NCI-H128 (cell line): Measurements from ENCODE around the gene ADRA2B.

Experiments used
- DNase-seq: peaks from one replicate; lab custom pipeline; 2025; ENCODE audit not compliant: unreplicated experiment; lab: John Stamatoyannopoulos, UW

ADRA2B gene

DNA sequence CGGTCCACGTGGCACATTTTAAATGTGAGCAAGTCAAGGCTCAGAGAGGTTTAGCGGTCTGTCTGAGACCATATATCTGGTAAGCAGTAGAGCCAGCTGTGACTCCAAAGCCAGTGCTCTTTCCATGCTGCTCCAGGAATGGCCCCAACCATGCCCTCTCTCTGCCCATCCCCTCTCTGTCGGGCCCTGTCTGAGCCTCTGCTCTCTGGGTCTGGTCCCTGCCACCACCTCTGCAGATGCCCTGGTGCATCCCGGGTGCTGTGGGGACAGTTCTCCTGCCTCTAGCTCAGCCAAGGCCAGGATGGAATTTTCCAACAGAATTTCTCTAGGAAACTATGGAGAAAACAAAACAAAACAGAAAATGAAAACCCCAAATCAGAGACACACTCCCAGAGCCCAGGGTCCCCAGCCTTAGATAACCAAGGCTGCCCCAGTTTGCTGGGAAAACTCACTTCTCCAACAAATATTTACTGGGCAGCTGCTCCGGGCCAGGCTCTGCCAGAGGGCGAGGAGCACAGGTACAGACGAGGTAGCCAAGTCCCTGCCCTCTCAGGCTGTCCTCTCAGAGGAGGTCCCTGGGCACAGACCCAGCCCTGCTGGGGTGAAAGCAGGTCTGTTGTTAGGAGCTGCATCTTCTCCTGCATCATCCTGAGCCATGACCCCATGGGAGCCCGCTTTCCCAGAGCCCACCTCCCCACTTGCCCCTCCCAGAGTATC, 9.2 kb downstream of the ADRA2B start:
- no peak for DNase-seq

DNA sequence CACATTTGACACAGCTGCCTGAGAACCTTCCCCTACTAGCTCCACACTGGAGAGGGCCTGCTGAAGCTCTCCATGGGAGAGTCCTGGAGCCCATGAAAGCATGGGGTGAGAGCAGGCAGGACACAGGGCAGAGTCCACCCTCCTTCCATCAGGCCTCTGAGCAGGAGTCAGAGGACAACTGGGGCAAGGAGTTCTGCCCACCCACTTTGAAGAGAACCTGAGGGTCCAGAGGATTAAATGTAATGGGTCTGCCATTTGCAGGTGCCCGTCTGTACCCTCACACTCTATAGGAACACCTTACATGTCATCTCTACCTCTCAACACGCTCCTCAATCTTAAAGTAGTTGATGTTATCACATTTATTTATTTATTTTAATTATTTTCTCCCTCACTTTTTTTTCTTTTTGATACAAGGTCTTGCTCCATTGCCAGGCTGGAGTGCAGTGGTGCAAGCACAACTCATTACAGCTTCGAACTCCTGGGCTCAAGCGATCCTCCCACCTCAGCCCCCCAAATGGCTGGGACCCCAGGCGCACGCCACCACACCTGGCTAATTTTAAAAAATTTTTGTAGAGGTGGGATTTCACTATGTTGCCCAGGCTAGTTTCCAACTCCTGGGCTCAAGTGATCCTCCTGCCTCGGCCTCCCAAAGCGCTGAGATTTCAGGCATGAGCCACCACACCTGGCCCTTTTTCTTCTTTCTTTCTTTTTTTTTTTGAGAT, 10.2 kb downstream of the ADRA2B start:
- no peak for DNase-seq

DNA sequence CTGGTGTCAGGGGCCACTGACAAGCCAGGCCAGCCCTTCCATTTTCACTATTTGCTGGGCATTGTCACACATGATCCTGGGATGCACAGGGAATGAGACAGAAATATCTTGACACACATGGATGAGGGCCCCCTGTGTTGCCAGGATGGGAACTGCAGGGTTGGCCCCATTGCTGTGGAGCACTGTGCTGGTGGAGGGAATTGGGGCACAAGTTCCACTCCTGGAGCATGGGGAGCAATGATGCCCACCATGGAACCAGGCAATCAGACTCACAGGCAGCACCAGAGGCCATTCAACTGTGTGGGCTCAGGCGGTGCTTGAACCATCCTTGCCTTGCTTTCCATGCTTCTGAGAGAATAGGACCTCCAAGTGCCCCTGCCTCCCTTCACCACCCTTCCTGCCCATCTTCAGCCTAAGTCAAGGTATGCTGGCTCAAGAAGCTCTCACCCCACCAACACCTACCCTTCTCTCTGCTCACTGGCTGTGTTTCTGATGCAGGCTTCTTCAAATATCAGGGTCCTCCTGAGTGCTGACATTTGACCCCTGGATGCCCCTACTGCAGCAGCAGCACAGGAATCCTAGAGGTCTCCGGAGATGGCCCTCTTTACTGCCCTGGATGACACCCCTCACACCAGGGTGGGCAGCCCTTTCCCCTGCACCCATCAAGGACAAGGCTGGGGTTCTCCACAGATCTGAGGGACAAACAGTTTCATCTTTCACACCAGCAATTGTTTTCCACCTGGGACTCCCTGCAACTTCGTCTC, 11.0 kb downstream of the ADRA2B start:
- DNase-seq = no peak

DNA sequence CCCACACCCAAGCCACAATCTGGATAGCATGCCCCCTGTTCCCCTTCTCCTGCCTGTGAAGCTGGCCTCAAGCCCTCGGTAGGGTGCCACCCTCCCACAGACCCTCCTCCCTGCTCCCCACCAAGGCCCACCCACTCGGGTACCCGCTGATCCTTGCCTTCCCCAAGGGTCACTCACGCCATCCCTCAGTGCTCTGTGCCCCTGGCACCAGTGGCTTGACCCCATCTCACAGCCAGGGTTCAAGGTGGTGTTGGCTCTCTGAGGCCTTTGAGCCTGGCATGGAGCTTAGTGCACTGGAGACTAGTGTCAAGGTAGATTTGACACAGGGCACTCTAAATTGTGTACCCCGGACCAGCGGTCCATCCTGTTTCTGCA, 11.9 kb downstream of the ADRA2B start:
- no peak for DNase-seq

DNA sequence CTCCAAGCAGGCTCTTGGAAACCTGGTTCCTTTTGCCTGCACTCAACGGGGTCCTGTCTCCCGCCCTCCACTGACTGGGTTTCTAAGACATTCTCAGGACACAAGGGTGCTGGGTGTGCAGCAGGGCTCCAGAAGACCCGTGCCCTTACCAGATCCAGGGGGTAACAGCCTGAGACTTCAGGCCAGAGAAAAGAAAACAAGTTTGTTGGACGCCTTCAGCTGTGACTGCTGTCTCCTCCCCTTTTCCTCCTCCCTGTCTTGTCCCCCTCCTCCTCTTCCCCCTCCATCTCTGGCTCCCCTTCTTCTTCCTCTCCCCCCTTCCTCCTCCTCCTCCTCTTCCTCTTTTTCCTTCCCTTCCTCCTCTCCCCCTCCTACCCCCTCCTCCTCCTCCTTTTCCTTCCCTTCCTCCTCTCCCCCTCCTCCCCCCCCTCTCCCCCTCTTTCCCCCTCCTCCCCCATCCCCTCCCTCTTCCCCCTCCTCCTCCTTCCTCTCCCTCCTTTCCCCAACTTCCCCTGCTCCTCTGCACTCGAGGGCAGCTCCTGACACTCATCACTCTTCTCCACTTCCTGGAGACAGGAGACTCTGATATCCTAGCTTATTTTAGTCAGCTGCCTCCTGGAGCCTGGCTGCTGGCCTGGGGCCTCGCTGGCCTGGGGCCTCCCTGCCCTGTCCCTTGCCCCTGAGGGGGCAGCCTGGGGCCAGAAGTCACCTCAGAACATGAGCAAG, 12.4 kb downstream of the ADRA2B start:
- DNase-seq = no peak

DNA sequence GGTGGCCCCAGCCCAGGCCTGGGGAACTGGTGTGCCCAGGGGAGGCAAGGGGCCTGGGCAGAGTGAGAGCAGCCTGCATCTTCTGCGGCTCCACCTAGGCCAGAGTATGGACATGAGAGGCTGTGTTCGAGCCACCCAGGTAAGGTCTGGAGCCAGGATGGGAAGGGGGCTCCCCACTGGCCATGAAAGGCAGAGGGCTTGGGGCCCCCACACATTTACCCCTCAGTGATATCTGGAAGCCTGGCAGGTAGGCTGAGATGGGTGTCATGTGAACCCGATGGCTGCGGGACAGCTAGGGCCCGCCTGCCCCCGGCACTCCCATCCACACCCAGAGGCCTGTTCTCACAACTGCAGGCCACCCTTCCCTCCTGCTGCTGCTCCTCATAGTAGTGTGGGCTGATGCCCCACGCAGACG, 13.2 kb downstream of the ADRA2B start:
- DNase-seq = no peak

DNA sequence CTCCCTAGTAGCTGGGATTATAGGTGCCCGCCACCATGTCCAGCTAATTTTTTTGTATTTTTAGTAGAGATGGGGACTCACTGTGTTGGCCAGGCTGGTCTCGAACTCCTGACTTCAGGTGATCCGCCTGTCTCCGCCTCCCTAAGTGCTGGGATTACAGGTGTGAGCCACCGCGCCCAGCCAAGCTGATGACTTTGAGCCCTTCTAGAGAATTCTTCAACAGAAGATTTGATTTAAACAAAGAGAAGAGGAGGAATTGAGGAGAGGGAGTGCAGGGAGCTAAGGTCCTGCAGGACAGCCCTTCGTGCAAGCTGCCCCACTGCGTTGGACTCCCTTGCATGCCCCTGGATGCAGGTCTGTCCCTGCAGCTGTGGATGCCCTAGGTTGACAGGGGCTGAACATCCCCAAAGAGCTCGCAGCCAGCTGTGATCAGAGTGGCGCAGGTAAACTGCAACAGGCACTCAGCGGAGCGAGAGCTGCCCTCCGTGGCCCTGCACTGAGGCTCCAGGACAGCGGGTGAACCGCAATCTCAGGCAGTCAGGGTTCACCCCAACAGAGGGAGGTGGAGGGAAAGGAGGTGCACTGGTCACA, 13.7 kb downstream of the ADRA2B start:
- DNase-seq = no peak

DNA sequence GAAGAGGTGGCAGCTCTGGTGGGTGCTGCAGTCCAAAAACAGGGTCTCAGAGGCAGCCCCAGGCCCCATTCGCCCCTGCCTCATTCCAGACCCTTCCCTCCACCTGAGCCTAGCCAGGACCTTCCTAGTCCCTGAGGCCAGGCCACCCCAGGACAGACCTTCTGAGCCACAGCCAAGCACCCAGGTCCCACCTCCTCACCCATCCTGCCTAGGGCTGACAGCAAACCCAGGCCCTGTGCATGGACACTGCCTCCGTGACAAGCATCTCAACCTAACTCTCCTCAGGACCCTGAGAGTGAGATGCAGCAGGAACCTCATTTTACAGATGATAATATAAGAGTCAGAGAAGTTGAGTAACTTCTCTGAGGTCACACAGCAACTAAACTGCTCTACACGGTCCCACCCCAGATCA, 15.5 kb downstream of the ADRA2B start:
- no peak for DNase-seq

DNA sequence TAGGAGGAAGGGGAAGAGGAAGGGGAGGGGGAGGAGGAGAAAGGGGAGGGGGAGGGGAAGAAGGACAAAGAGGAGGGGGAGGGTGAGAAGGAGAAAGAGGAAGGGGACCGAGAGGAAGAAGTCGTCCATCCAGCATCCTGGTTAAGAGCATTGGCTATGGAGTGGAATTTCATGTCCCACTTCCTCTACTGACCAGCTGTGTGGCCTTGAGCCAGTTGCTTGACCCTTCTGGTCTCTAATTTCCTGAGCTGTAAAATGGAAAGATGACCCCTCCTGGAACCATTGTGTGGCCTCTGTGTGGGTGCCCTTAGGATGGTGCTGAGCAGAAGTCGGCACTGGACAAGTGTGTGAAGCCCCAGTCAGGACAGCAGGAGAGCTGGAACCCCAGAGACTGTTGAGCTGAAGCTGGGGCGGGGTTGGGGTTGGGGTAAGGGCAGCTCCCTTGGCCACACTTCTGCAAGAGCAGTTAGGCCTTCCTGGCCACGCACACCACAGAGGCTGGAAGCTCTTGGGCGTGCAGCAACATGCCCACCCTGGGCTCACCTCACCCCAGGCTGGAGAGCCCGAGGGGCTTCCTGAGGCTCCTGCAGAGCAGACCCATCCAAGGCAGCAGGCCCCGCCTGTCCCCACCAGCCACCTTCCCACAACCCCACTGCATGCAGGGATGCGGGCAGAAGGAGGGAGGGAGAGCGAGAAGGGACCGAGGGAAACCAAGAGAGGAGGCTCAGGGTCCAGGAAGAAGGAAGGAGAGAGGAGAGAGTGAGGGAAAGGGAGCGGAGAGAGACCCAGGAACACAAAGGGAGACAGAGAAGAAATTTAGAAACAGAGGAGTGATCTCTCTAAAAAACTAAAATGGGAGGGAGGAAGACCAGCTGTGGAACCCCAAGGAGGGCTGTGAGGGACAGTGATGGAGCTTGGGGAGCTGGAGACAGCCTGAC, 16.2 kb downstream of the ADRA2B start:
- no peak for DNase-seq

DNA sequence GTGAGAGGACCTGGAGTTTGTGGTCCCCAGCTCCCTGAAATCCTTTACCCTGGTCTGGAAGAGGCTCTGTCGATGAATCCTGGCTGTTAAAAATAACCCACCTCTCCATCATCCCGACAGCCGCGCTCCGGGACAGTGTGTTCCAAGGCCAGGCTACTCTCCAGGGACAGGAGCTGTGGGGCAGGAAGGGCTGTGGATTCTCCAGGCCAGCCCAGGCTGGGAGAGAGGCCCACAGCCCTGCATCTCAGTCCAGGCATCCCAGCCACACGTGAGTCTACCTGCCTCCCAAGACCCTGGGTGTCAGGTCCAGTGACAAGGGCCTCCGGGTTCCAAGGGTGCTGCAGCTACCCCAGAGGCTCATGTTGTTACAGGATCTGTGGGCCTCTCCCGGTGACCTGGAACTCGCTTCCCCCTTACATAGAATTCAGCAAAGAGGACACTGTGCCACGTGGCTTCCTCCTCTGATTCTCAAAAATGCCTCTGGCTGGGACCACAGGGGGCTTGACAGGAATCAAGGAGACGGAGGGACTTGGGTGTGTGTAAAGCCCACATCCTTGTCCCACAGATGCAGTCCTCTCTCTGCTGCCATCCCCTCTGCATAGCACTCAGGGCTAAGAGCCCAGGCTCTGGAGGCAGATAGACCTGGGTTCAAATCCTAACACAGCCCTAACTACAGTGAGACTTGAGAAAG, 17.3 kb downstream of the ADRA2B start:
- no peak for DNase-seq

DNA sequence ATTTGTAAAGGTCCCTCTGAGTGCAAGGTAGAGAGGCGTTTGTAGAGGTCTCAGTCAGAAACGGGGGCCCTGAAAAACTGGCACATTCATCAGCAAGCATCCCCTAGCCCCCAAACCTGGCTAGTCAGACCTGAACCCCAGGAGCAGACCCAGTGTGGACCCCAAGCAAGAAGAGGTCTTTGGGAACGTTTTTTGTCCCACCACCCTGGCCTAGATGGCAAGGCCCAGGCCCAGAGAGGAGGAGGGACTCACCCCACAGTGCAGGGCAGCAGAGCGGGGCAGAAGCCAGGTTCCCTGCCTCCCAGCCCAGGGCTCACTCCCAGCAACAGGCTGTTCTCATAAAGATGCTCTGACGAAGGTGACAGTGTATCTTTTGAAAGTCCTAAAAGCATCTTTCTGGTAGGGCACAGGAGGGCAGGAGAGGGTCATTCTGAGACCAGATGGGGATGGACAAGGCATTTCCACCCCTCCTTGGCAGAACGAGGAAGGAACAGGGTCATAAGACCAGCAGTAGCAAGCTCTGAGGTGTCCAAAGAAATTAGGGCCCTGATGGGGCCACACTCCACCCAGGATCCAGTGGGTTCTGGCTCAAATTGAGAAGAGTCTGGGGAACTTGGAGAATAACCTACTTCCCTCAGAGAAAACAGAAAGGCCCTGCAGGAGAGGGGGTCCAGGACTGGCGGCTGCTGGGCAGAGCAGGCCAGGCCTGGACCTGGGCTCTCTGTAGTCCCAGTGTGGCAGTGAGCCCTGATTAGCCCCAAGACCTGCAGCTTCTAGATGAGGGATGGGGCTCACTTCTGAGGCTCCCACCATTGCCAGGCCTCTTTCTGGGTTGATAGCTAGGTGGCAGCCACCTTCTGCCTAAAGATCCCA, 18.2 kb downstream of the ADRA2B start:
- no peak for DNase-seq

DNA sequence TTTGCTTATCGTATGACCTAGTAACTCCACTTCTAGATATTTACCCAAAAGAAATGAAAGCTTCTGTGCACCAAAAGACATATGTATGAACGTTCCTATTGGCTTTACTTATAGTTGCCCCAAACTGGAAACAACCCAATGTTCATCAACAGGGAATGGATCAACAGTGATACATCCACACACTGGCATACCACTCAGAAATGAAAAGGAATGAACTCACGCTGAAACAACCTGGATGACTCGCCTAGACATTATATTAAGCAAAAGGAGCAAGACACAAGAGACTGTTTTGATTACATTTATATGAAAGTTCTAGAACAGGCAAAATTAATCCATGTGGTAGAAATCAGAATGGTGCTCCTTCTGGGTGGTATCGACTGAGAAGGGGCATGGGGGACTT, 18.9 kb downstream of the ADRA2B start:
- DNase-seq = no peak

DNA sequence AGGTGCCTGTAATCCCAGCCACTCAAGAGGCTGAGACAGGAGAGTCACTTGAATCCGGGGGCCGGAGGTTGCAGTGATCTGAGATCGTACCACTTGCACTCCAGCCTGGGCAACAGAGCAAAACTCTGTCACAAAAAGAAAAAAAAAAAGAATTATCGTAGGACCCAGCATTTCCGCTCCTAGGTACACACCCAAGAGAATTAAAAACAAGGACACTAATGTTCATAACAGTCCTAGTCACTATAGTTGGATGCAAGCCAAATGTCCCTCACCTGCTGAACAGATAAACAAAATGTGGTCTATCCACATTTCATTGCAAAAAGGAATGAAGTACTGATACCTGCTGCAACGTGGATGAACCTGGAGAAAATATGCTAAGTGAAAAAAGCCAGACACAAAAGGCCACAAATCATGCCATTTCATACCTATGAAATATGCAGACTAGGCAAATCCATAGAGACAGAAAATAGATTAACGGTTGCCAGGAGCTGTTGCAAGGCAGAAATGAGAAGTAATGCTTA, 21.2 kb downstream of the ADRA2B start:
- DNase-seq = no peak

DNA sequence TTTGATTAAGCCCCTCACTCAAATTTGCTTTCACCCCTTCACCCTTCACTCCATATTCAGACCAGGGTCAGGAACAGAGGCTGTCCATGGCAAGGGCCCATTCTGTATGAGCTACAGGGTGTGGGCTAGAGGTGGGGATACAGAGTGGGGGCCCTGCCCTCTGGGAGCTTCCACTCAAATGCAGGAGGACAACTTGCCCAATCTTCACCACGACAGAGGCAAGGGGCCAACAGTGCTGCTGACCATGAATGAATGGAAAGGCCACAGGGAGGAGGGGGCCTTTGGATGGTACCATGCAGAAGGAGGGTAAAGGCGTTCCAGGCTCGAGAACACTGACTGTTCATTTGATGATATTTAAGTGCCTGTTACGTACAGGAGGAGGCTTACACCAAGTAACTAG, 22.8 kb downstream of the ADRA2B start:
- no peak for DNase-seq

DNA sequence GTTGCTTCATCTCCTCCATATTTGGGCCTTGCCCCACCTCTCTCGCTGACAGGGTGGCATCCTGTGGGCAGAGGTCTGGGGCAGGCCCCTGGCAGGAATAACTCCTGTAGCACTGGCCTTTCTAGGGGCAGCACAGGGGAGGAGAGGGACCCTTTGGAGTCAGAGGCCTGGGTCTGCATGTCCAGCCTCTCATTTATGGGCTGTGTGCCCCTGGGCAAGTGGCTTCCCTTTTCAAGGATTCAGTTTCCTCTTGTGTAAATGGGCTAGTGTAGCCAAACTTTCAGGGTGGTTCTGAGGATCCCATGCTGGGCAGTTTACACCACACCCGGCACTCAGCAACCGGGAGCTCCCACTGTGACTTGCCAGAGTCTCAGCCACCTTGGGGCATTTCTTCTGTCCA, 23.4 kb downstream of the ADRA2B start:
- DNase-seq = no peak

DNA sequence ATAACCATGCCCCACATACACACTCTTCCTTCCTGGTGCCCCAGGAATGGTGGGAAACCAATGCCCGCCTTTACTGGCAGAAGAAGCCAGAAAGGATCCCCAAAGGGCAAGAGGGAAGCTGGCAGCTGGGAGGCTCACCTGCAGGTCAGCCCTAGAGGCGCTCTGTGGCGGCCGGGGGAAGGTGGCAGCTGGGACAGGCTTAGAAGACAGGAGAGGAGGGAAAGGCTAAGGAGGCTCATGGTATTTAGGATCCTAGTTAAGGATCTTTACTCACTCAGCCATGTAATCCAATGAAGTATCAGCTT, 23.8 kb downstream of the ADRA2B start:
- DNase-seq = no peak

DNA sequence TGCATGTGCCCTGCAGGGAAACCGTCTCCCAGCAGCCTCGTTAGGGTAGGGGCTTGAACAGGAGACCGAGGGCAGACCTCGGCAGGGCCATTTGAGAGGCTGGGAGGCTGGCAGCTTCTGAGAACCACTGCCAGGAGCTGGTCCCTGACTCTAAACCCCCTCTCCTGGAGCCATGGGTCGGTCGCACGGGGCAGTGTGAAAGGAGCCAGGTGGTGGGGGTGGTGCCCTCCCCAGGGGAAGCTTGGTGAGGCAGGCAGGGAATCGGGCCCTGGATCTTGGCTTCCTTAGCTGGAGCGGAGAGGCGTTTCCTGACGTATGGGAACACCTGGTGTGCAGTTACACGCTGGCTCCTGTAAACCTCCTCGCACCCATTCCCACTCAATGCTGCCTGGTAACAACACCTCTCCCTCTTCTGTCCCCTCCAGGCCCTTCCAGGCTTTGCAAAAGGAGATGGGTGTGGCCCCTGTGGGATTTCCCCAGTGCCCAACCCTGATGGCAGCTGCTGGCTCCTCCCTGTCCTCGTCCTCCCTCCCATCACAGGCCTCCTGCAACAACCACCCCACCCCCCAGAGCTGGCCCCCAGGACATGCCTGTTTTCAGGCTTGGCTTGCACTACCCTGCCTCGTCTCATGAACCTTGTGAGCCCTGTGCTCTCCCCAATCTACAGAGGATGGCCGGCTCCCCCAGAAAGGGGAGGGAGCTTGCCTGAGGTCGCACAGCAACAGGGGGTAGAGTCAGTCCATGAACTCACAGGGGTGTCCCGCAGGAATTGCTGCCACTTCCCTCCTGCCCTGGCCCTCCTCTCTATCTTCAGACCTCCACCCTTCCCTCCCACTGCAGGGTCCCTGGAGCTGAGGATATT, 24.4 kb downstream of the ADRA2B start:
- DNase-seq = no peak
